UCSD-AML1 (cell line): Measurements from ENCODE around the gene SOD2.
"Not testable (repeated sequence)": the region's sequence is repeated elsewhere in the genome, so short reads cannot be mapped to it uniquely, and the experiment has no call there.

Experiments used
- DNase-seq: peaks from one replicate; lab custom pipeline; 2025; ENCODE audit not compliant: unreplicated experiment; lab: John Stamatoyannopoulos, UW

Gene SOD2

DNA sequence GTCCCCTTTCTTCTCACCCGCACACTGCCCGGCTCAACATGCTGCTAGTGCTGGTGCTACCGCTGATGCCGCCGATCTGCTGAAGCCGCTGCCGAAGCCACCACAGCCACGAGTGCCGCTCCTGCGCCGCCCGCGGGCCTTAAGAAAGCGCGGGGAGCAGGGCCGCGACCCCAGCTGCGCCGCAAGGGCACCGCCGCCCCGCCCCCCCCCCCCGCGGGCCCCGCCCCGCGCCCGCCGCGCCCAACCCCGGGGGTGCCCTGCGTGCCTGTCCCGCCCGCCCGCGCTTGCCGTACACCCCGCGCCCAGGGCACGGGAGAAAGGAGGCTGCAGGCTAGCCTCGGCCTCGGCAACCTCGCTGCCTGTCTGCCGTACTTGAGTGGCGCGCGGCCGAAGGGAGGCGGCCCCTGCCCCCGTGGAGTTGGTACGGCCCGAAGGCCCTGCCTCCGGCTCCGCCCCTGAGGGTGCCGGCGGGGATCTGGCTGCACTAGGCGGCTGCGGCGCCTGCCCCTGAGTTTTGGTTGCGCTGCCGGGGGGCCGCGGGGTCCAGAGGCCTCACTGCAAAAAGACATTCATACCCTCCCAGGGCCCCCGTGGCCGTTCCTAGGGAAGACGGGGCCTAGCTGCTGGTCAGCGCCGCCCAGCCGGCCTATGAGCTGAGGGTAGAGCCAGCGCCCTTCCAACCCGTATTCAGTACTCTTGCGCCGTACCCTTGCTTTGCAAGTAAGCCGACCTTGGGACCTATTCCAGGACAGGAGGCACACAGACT lies at the start of gene SOD2:
Gene SOD2 (minus strand): TSS at position 114 of the 766 bp plus-strand sequence. CDS start 74 bp downstream, at position 40.
- DNase-seq, result peak; percentile 90

DNA sequence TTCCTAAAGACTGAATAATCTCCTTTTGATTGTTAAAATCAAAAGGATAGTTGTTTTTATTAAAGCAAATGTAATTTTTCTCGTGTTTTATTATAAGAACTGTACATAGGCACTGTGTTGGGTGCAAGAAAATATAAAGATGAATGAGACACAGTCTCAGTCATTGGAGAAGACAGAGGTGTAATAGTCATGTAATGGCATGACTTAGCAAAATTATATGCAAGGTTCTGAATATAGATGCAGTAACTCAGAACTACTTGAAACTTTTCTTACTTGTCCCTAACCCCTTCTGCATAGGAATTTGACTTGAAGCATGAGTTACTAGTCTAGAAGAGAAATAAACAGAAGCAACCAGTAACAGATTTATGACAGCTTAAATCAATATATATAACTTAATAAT lies 49.1 kb upstream of the SOD2 start:
- DNase-seq, result no peak

DNA sequence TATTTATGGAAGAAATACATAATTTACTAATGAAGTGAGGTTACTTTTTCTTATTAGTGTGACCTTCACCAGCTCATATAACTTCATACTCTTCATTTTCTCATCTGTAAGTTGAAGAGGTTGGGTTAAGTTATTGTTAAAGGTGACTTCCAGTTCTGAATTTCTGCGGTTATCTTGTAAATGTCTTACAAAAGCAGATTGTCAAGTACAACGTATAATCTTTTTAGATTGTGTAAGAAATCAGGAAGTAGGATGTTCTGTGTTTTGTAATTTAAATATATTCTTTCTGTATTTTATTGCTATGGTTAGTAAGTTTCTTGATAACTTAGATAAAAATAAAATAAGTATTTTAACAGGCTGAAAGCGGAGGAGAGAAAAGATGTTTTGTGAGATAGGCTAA lies 46.3 kb upstream of the SOD2 start:
- no peak for DNase-seq

- no peak for DNase-seq
These were observed 43.9 kb upstream of the SOD2 start for GRCh38 chr6:159736908-159737307.

DNA sequence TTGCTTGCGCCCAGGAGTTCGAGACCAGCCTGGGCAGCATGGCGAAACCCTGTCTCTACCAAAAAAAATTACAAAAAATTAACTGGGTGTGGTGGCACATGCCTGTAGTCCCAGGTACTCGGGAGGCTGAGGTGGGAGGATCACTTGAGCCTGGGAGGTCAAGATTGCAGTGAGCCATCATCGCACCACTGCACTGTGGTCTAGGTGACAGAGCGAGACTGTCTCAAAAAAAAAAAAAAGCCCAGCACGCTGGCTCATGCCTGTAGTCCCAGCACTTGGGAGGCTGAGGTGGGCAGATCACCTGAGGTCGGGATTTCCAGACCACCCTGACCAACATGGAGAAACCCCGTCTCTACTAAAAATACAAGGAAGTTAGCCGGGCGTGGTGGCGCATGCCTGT lies 40.4 kb upstream of the SOD2 start:
- DNase-seq, result not testable (repeated sequence)

- DNase-seq, result not testable (repeated sequence)
These were observed 39.5 kb upstream of the SOD2 start for GRCh38 chr6:159732550-159732949.

- no peak for DNase-seq
These were observed 37.3 kb upstream of the SOD2 start for GRCh38 chr6:159730332-159730676.

- no peak for DNase-seq
These were observed 36.7 kb upstream of the SOD2 start for GRCh38 chr6:159729598-159730331.

DNA sequence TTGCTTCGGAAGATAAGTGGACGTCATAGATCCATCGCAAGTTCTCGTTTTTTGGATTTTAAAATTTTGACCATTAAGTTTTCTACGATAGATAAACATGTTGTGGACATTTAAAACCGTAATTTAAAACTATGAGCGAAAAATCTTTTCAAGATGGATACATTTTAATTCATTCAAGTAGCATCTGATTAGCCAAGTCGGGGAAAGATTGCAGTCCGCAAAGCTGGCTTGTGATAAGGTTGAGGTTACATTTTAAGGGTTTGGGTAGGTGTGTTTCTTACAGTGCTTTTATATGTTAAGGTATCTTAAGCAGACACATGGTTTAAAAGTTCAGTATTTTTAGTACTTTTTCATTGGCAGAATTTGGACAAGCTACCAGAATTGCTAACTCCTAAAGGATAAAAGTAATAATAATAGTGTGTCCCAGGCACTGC lies 35.5 kb upstream of the SOD2 start:
- DNase-seq, result no peak

DNA sequence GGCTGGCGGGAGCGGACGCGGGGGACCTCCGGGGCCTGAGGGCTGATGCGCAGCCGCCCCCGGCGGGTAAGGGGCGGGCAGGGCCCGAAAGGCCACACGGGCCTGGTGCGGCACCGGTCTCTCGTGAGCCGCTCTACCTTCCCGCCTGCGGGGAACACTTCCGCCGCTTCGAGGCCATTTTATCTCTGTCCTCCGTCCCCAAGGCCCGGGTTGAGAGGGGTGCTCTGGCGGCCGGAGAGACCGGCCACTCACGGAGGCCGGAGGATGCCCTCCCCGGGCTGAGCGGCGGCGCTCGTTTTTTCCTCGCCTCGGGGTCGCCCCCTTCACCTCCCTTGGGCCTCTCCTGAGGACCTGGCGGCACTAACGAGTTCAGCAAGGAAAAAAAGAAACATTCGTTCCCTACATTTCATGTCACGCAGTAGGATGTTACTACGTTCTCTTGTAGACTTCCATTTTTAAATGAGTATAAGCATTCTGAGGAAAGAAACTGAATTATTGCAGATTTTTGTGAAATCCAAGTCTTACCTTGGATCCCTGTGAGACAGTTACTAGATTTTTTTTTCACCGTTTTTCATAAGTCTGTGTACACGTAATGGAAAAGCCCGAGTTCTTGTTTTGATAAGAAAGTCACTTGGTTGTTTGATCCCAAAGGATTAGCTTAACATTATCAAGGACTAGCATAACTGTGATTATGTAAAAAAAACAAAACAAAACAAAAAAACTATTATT lies 34.8 kb upstream of the SOD2 start:
- peak; percentile 73 for DNase-seq

GRCh38 chr6:159726918-159727716 lies 34.1 kb upstream of the SOD2 start, which contains the start of gene WTAP:
Gene WTAP, plus strand, starts transcription at chr6:159727506. Its CDS starts 8,760 bp downstream, at chr6:159736266.
- DNase-seq, result peak; percentile 95

- no peak for DNase-seq
These were observed 33.3 kb upstream of the SOD2 start for GRCh38 chr6:159726255-159726917.

DNA sequence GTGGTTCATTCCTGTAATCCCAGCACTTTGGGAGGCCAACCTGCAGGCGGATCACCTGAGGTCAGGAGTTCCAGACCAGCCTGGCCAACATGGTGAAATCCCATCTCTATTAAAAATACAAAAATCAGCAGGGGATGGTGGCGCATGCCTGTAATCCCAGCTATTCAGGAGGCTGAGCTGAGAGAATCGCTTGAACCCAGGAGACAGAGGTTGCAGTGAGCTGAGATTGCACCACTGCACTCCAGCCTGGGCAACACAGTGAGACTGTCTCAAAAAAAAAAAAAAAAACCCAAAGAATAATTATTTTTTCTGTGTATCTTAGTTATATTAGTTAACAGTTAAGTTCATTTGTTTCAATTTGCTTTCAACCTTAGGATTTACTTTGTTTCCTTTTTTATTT lies 32.2 kb upstream of the SOD2 start:
- not testable (repeated sequence) for DNase-seq

DNA sequence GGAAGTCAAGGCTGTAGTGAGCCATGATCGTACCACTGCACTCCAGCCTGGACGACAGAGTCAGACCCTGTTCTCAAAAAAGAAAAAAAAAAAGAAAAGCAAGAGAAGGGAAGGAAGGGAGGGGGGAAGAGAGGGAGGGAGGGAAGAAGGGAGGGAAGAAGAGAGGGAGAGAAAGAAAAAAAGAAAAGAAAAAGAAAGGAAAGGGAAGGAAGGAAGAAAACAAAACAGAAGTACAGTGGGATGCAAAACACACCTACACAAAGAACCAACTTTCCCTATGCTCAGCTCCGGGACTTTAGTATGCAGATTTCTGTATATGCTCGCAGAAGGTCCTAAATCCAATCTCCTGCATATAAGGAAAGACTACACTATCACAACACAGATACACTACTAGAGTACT lies 31.7 kb upstream of the SOD2 start:
- no peak for DNase-seq

DNA sequence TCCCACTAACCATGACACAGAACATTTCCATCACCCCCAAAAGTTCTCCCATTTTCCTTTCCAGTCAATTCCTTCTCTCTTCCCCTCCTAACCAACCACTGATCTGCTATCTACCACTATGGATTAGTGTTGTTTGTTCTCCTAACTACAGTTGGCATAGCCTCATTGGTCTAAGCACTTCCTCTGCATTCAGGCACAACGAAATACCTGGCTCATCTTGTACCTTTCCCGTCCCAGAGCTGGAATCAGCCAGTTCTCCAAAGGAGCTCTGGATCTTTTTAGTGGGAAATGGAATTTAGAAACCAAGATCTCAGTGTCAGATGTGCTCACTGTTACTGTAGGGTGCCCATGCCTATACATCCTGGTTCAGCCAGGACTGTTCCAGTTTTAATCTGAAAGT lies 30.2 kb upstream of the SOD2 start:
- no peak for DNase-seq

GRCh38 chr6:159722655-159723054 lies 29.6 kb upstream of the SOD2 start:
- DNase-seq, result no peak

GRCh38 chr6:159721981-159722380 lies 28.9 kb upstream of the SOD2 start:
- DNase-seq, result not testable (repeated sequence)

DNA sequence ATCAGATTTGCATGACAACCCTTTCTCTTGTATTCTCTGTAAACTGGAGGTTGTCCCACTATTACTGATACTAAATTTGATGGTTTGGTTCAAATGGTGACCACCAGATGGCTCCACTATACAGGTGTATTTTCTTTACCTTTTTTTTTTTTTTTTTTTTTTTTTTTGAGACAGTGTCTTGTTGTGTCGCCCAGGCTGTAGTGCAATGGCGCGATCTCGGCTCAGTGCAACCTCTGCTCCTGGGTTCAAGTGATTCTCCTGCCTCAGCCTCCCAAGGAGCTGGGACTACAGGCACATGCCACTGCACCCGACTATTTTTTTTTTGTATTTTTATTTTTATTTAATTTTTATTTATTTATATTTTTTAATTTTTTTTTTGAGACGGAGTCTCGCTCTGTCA lies 27.7 kb upstream of the SOD2 start:
- DNase-seq, result no peak

- DNase-seq, result no peak
These were observed 26.2 kb upstream of the SOD2 start for GRCh38 chr6:159719287-159719686.

DNA sequence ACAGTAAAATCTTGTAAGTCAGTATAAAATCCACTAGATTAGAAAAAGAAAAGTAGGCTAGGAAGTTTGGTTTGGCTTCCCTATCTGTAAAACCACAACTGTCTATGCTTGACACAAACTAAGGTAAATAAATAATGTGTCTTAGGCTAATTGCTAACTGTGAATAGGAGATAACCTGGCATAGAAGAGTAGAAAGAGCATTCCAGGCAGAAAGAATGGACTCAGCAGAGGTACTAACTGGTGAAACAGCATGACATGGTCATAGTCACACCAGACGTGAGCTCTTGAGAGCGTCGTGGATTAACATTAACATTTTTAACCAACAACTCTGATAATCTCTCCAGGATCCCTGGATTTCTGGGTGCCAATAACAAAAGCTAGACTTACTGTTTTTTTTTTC lies 25.6 kb upstream of the SOD2 start:
- DNase-seq, result no peak
